HT1080 (cell line): ENCODE results near the gene SAMD4A. TPM values are rescaled to one million over a fixed set of nuclear protein-coding genes. Genes with fewer than 3 reads are reported as not detected.

Experiments used
- DNase-seq: peaks from one replicate; pipeline ENCODE4 v3.0.0-alpha.2; 2015; ENCODE audit warnings: low read depth
- total RNA-seq: library from RNA; depleted of rRNA; stranded (reverse); fragments of >200 nt; shearing (Covaris generic); gene quantifications from 2 replicates; pipeline ENCODE4 v1.2.3, GENCODE V29; 2014; rRNA removed

SAMD4A gene
- total RNA-seq, 1 experiment from 2014 or later, result 16.3 TPM

DNA sequence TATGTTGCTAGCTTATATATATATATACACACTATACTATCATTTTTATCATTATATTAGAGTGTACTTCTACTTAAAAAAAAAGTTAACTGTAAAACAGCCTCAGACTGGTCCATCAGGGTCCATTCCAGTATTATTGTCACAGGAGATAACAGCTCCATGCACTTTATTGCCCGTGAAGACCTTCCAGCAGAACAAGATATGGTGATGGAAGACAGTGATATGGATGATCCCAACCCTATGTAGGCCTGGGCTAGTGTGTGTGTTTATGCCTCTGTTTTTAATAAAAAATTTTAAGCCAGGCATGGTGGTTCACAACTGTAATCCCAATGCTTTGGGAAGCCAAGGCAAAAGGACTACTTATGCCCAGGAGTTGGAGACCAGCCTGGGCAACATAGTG is 249.5 kb downstream of the SAMD4A start:
- DNase-seq, result no peak

DNA sequence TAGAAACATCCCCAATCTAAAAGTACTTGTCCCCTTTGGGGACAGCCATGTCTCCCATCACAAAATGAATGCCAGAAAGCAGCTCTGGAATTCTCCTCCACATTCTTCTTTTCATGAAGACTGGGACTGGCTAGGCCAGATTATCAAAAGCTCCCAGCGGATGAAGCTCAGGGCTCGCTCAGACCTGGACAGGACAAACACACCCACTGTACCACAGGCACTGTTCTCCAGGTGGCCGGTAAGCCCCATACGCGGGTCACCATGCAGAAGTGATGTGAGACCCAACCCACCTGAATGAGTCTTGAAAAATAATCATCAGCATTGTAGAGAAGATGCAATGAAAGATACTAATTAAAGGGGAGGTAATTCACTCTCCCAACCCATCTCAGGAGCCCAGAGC is 250.6 kb downstream of the SAMD4A start:
- no peak for DNase-seq

DNA sequence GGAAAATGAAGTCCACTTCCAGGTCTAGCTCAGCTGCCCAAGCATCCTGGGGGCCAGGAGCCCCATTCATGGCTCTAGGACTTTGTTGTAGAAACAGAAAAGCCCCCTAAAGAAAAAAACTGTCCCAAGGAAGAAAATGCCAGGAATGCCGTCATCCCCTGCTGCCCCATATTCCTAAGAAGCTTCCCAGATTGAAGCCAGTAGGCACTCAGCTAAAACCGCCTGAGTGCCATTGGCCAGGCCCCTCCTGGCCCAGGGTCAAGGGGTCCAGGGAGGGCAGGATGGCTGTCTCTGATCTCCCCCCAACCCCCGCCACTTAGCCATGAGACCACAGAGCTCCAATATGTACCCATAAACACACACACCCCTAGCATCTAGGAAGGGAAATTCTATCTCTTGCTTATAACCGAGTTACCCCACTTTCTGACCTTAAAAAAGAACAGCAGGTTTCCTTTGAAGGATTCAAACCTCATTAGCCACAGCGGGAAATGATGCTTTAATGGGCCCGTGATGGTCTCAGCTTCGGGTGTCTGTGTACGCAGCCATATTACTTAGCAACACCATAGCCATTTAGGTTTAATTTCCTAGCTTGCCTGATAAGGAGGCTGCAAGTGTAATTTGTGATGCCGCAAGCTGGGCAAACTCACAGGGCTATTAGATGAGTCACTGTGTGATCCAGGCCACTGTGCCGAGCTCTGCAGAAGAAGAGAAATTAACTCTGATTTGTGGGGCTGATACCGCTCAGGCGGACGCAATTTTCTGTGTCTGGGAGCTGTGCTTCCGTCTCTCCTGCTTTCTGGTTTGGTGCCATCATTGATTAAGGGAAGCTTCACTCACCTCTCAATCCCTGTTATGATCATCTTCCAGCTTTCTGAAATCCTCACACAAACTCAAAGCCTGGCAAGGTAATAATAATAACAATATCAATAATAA is 251.5 kb downstream of the SAMD4A start:
- DNase-seq, result peak; percentile 85

DNA sequence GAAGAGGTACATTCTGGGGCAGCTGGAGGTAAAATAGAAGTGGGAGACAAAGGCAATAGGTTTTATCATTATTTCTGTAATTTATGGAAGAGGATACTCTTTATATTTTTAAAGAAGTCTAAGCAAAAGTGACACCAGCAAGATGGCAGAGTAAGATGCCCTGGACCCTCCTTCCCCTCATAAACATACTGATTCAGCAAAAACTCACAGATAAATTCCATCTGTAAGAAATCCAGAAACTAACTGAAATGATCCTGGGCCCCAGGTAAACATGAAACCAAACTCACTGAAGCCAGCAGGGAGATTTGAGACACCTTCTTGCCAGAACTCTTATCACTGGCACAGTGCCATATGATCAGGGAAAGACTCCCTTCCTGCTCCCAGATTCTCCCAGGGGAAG is 255.8 kb downstream of the SAMD4A start:
- DNase-seq, result no peak

DNA sequence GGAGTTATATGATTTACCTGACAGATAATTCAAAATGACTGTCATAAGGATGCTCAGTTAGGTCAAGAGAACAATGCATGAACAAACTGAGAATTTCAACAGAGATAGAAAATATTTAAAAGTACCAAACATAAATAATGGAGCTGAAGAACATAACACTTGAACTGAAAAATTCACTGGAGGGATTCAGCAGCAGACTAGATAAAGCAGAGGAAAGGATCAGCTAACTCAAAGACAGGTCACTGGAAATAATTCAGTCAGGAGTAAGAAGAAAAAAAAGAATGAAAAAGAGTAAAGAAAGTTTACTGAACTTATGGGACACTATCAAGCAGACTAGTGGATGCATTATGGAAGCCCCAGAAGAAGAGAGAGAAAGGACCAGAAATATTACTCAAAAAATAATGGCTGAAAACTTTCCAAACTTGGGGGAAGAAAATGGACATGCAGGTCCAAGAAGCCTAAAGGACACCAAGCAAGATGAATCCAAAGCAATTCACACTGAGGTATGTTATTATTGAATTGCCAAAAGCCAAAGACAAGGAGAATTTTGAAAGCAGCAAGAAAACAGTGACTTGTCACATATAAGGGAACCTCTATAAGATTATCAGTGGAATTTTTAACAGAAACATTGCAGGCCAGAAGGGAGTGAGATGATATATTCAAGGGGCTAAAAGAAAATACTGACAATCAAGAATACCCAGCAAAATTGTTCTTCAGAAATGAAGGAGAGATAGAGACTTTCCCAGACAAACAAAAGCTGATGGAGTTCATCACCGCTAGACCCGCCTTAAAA is 257.0 kb downstream of the SAMD4A start:
- no peak for DNase-seq

DNA sequence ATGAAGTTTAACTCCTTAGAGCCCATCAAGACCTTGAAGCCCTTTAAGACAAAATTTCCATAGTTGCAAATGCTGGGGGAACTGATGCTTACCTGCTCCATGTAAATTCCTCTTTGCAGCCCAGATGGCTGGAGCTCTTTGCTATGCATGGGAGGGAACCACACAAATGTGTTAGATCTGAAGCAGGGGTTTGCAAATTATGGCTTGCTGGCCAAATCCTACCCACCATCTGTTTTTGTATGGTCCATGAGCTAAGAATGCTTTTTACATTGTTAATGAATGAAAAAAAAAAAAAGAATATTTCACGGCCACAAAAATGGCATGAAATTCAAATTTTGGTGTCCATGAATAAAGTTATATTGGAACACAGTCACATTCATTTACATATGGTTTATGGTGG is 261.1 kb downstream of the SAMD4A start:
- no peak for DNase-seq

DNA sequence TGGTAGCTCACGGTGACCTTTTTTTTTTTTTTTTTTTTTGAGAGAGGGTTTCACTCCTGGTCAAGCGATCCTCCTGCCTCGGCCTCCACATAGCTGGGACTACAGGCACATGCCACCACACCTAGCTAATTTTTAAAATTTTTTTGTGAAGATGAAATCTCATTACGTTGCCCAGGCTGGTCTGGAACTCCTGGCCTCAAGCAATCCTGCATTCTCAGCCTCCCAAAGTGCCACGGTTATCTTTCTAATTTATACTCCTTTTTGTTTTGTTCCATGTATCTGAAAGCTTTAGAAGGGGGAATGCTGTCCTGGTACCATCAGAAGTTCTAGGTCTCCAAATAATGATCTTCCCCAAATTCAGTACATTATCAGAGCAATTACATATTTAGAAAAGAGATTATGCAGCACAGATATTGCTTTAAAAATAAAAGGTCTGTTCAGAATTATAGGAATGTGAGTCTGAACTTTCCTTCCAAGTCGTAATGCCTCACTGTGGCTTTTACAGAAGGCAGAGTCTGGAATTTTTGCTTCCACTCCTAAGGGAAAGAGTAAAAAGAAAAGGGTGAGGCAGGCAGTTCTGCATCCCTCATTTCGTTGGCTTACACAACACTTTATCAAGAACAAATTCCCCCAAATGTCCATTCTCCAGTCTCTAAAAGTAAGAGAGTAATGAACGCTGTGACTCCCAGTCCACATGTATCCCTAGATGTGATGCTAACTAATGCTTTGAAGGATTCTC is 262.7 kb downstream of the SAMD4A start:
- DNase-seq, result no peak

DNA sequence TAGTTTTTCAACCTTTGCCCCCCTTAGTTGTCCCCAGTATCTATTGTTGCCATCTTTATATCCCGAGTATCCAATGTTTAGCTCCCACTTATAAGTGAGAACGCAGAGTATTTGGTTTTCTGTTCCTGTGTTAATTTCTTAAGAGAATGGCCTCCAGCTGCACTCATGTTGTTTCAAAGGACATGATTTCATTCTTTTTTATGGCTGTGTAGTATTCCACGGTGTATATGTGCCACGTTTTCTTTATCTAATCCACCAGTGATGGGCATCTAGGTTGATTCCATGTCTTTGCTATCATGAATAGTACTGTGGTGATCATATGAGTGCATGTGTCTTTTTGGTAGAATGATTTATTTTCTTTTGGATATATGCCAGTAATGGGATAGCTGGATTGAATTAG is 263.7 kb downstream of the SAMD4A start:
- DNase-seq, result no peak

DNA sequence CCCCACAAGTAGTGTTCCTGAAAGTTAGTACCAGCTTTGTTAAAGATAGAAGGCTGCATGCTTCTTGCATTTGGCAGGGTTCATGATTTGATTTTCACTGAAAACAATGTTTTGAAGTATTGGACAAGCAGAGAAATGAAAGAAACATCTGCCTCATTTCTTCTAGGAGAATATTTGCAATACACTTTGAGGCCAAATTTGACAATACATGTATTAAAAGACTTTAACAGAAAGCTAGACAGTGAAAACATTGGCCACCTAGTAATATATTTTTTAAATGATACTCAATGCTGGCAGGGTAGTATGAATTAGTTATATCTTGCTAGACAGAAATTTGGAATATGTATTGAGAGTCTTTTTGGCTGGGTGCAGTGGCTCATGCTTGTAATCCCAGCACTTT is 267.2 kb downstream of the SAMD4A start:
- DNase-seq, result no peak

DNA sequence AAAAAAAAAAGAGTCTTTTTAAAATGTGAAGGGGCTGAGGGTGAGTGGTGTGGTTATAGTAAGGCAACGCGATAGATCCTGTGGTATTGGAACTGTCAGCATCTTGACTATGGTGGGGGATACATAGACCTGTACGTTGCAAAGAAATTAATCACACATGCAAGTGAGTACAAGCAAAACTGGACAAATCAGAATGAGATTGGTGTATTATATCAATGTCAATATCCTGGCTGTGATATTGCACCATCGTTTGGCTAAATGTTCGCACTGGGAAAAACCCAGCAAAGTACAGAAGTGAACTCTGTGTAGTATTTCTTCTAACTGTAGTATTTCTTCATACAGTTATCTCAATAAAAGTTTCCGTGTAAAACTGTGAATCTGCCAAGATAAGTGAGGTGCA is 267.8 kb downstream of the SAMD4A start:
- DNase-seq, result no peak

DNA sequence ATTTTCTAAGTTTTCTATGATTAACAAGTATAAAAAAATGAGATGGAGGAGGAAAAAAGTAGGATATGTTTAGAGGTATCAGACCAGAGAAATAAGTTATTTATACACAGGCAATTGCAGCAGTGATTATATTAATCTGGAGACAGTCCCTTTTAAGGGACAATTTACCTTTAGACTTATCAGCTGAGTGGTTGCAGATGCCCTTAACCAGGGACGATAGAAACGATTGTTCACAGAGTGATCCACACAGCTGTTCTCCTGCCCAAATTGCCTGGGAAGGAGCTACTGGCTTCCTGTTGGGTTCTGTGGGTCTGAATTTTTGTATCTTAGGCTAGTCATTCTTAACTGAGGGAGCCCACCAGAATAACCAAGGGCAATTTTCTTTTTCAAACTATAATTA is 269.3 kb downstream of the SAMD4A start:
- DNase-seq, result no peak

DNA sequence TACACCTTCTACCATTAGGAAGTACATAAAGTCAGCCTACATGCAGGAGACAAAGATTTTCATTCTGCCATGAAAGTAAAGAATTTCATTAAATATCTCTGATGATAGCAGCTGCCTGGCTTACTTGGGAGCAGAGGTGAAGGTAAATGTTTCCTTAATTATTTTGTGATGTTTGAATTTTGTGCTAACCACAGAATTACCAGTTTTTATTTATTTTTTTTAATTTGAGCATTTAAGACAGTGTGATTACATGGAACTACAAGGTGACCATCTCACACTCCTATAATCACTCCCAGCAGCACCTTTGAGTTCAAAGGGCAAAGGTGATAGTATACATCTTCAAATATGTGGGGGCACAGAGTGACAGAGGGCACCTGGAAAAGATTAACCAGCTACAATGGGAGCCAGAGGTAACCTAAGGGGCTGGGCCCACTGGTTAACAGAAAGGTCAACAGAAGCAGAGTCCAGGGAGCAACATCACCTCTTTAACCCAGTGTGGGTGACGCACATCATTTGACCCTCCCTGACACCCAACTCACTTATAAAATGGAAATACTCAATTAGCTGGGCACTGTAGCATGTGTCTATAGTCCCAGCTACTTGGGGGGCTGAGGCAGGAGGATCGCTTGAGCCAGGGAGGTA is 270.7 kb downstream of the SAMD4A start:
- DNase-seq, result no peak

DNA sequence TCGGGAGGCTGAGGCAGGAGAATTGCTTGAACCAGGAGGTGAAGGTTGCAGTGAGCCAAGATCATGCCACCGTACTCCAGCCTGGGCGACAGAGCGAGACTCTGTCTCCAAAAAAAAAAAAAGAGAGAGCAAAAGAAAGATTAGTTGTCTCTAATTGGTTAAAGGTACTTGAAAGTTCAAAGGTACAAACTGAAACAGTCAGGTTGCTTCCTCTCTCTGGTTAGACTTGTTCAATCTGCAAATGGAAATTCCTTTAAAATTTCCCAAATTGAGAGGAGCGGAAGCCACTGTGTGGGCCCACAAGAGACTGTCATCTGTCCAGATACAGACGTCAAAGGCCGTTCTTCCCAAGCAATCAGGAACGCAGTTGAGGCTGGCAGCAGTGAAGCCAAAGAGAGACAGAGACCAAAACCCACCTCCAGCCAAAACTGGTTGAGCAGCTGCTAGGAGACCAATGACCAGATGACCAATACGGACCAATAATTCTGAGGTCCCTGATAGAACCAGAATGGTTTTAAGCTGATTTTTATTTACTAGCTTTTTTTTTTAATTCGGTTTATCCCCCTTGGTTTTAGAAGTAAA is 272.1 kb downstream of the SAMD4A start:
- DNase-seq, result no peak

DNA sequence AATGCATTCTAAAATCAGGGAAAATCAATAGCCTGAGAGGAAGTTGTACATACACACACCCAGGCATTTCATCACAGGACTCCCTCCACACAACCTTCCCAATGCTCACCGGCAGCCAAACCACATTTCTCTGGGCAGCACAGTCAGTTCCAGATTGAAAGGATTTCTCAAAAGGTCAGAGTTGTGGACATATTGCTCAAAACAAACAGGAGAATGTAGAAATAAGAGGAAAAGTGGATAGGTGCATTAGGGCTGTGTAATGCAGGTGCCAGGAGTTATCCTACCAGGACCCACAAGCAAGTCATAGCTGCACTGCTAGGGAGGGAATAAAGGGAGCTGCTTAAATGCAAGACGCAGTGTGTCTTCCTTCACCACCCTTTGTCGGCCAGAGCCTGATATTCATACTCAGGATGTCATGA is 272.8 kb downstream of the SAMD4A start:
- DNase-seq, result no peak

DNA sequence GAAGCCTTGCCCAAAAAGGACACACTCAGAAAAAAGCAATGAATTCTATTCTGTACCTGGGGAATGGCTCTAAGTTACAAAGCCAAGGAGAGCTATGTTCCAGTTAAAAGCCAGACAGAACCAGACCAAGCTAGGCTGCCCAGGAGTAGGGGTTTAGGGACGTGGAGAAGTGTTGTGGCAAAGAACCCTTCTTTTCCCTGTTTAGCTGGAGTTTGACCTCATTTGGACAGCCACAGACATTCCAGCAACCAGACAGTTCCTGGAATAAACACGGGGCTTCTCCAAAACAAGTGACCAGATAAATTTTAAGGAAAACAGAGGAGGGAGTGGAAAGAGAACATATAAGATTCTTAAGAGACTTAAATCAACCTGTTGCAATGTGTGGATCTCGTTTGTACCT is 273.4 kb downstream of the SAMD4A start:
- DNase-seq, result no peak

DNA sequence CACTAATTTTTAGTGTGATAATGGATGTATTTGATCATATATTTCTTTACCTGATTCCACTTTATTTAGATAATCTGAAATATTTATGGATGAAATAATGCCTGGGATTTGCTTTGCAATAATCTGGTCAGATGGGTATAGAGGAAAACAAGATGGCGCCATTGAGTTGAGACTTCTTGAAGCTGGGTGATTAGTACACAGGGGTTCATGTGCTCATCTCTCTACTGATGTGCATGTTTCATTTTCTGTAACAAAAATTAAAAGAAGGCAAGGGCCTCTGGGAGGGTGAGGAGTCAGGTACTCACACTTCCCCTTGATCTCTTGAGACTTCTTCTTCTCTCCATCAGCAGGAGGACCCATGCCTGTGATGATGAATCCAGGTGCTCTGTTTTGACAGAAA is 273.9 kb downstream of the SAMD4A start:
- DNase-seq, result no peak

Other genes starting within 250 kb of the SAMD4A start
- 122 and 146 TPM in 2 replicates for gene CDKN3, start 170.1 kb upstream of the SAMD4A start, total RNA-seq
- gene CNIH1, start 125.8 kb upstream of the SAMD4A start, total RNA-seq, result 117 and 172 TPM in 2 replicates
- 132 and 134 TPM in 2 replicates for gene GMFB, start 78.1 kb upstream of the SAMD4A start, total RNA-seq
- gene CGRRF1, start 57.2 kb upstream of the SAMD4A start, total RNA-seq, result 6.3 and 8.5 TPM in 2 replicates